ENCODE results near the gene GDF9.

The GDF9 gene

DNA sequence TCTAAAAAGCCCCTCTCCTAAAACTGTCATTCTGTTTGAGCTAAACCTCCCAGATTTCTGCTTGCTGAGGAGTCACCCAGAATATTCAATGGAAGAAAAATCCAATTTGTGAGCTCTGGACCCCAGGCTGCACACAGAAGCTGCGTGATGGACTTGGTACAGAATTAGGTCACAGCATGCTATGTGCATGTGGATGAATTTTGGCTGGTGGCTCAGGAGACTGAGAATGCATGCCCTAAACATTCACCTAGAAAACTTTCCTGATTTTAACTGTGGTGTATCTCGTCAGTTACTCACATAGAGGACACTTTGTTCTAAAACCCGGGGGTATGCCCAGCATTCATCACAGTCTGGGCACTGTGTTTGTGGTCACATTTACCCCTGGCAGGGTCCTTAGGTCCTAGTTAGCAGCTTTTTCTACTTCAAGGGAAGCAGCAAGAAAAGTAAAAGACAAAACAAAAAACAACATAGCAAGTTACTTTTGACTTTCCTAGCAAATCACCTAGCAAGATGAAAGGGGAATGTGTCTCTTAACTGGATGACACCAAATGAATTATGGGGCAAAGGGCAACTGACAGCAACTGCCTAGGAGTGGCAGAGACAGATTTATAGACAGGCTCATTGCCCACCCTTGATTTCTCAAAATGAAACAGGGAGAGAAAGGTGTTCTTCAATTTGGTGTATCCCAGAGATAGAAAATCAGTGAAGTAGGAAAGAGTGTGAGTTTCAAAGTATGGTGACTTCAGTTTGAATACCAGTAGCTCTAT, 27.6 kb downstream of the GDF9 start:
- no peaks in the 10 kb centered on the region for H3K9me3 ChIP-seq (ENCODE audit: control insufficient read depth, insufficient read depth, low read length)
- H3K36me3 ChIP-seq (ENCODE audit: insufficient read depth, low read length) = no peaks in the 10 kb centered on the region
- no peak overlapping the region for H3K9ac ChIP-seq (ENCODE audit: low read depth, low read length)
- H3K4me1 ChIP-seq (ENCODE audit: insufficient read depth, low read length) = no peaks in the 10 kb centered on the region; the same call in 1 of the 2 replicates

DNA sequence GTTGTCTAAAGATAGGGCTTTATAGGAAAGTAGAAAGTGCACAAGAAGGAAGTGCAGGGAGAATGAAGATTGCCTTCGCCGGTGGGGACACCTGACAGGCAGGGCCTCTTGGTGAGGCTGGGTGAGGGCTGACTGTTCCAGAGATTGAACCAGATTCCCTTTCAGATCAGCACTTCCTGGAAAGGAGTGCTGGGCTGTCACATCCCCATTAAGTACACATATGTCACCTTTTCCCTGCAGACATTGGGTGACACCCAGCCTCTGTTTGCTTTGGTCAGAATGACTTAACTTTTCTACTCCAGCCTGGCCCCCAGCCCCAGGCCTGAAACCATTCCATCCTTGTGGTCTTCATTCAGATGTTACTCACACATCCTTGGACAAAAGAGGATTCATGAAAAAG, 28.4 kb downstream of the GDF9 start:
- no peaks in the 10 kb centered on the region for H3K9me3 ChIP-seq (ENCODE audit: control insufficient read depth, insufficient read depth, low read length)
- no peaks in the 10 kb centered on the region for H3K36me3 ChIP-seq (ENCODE audit: insufficient read depth, low read length)
- no peak overlapping the region for H3K9ac ChIP-seq (ENCODE audit: low read depth, low read length)
- H3K4me1 ChIP-seq (ENCODE audit: insufficient read depth, low read length) = no peaks in the 10 kb centered on the region; the same call in 1 of the 2 replicates

DNA sequence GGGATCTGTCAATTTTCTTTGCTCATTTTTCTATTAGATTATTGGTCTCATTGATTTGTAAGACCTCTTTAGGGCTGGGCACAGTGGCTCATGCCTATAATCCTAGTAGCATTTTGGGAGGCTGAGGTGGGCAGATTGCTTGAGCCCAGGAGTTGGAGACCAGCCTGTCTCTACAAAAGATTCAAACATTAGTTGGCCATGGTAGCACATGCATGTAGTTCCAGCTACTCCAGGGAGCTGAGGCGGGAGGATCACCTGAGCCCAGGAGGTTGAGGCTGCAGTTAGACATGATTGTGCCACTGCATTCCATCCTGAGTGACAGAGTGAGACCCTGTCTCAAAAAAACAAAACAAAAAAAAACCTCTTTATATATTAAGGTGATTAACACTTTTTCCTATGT, 29.4 kb downstream of the GDF9 start:
- Histone ChIP-seq H3K4me1 (ENCODE audit: insufficient read depth, low read length) (no peaks in the 10 kb centered on the region; the same call in 1 of the 2 replicates), H3K9me3 (ENCODE audit: control insufficient read depth, insufficient read depth, low read length) (no peaks in the 10 kb centered on the region), H3K36me3 (ENCODE audit: insufficient read depth, low read length) (no peaks in the 10 kb centered on the region), H3K9ac (ENCODE audit: low read depth, low read length) (no peak overlapping the region)

DNA sequence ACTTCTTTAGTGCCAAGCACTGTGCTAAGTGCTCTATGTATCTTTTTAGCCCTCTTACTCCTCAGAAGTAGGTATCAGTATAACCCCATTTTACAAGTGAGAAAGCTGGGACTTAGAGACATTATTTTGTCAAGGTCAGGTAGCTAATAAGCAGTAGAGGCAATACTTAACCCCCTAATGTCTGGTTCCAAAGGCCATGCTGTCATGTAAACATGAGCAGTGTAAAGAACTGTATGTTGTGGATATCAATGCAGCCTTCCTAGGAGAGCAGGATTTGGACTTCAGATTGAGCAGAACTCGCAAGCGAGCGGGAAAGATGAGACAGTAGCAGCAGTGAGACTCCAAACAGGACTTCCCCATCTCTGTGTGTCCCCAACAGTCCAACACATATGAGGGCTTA, 32.2 kb downstream of the GDF9 start:
- no peak overlapping the region for H3K9ac ChIP-seq (ENCODE audit: low read depth, low read length)
- H3K9me3 ChIP-seq (ENCODE audit: control insufficient read depth, insufficient read depth, low read length) = no peaks in the 10 kb centered on the region
- H3K4me1 ChIP-seq (ENCODE audit: insufficient read depth, low read length) = no peaks in the 10 kb centered on the region
- no peaks in the 10 kb centered on the region for H3K36me3 ChIP-seq (ENCODE audit: insufficient read depth, low read length)

DNA sequence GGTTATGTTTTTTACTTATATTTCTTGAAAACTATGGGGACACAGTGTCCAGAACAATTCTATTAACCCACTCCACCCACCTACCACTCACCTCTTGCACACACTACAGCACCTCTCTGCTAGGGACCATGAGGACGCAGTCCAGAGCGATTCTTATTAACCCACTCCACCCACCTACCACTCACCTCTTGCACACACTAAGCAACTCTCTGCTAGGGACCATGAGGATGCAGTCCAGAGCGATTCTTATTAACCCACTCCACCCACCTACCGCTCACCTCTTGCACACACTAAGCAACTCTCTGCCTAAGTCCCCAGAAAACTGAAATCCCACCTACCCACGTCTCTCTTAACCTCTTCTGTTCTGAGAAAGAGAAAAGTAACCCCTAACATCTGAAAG, 33.7 kb downstream of the GDF9 start:
- Histone ChIP-seq H3K9ac (ENCODE audit: low read depth, low read length) (no peak overlapping the region), H3K4me1 (ENCODE audit: insufficient read depth, low read length) (no peaks in the 10 kb centered on the region), H3K36me3 (ENCODE audit: insufficient read depth, low read length) (no peaks in the 10 kb centered on the region), H3K9me3 (ENCODE audit: control insufficient read depth, insufficient read depth, low read length) (no peaks in the 10 kb centered on the region)

DNA sequence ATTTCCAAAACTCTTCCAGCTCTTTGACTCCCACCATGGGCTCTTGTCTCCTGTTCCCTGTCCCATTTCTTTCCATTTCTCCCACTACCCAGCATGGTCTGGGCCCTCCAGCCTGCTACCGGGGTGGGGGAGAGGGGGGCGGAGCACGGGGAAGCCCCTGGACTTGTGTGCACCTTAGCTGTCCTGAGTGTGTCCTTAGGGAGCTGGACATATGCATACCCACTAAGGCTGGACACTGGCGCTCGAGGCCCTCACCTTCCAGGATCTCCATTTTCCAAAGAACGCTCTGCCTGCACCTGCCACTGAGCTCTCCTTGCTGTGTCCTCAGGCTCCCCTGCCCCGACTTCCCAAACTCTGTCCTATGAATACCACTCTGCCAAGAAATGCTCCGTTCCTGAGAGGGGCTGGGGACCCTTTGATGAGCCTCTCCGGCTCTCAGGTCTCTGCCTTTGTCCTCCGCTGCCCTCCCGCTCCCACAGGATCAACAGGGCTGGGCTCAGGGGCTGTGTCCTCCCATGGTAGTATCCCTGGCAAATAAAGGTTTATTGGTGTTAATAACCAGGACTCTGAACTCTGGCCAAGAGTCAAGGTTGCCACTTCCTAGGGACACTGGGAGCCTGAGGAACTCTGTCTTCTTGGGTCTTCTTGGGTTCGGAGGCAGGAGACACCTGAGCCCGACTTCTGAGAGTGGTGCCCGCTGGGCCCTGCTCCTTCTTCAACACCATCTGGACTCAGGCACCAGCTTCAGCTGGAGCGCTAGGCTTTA, 35.0 kb downstream of the GDF9 start:
- Histone ChIP-seq H3K4me1 (ENCODE audit: insufficient read depth, low read length) (peaks cover 5% of the 10 kb centered on the region; the same call in 1 of the 2 replicates), H3K9ac (ENCODE audit: low read depth, low read length) (peak overlapping the region; percentile 86), H3K36me3 (ENCODE audit: insufficient read depth, low read length) (no peaks in the 10 kb centered on the region), H3K9me3 (ENCODE audit: control insufficient read depth, insufficient read depth, low read length) (no peaks in the 10 kb centered on the region)

DNA sequence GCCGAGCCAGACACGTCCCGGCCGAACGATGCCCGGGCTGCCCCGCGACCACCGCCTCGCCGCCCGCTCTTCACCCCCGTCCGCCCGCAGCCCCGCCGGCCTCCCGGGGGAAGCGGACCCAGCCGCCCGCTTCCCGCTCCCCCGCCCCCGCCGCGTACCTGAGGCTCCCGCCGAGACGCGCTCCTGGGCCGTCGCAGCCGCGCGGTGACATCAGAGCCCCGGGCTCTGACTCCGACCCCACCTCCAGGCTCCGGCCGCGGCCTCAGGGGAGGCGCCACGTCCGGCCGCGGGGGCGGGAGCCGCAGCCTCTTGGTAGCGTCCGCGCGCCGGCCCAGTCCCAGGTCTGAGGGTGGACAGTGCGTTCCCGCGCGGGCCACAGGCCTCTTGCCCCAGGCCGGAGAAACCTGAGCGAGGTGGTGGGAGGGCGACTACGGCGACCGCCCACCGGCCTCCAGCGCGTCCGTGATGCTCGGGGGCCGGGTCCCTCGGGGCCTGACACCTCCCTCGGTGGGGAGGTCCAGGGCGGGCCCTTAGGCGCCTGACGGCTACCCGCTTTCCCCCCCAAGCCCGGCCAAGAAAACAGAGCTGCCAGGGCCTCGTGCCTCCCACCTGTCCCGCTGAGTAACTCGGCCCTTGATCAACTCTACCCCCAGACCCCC, 35.7 kb downstream of the GDF9 start, which contains the start of gene SHROOM1:
TSS of gene SHROOM1 (minus strand) at position 212 of the 659 bp plus-strand sequence. CDS start 4,507 bp downstream, outside the sequence.
- peaks cover 7% of the 10 kb centered on the region; the same call in 1 of the 2 replicates for H3K4me1 ChIP-seq (ENCODE audit: insufficient read depth, low read length)
- no peaks in the 10 kb centered on the region for H3K36me3 ChIP-seq (ENCODE audit: insufficient read depth, low read length)
- H3K9me3 ChIP-seq (ENCODE audit: control insufficient read depth, insufficient read depth, low read length) = no peaks in the 10 kb centered on the region
- peak within 1 kb of the TSS; percentile 86 for H3K9ac ChIP-seq (ENCODE audit: low read depth, low read length)

DNA sequence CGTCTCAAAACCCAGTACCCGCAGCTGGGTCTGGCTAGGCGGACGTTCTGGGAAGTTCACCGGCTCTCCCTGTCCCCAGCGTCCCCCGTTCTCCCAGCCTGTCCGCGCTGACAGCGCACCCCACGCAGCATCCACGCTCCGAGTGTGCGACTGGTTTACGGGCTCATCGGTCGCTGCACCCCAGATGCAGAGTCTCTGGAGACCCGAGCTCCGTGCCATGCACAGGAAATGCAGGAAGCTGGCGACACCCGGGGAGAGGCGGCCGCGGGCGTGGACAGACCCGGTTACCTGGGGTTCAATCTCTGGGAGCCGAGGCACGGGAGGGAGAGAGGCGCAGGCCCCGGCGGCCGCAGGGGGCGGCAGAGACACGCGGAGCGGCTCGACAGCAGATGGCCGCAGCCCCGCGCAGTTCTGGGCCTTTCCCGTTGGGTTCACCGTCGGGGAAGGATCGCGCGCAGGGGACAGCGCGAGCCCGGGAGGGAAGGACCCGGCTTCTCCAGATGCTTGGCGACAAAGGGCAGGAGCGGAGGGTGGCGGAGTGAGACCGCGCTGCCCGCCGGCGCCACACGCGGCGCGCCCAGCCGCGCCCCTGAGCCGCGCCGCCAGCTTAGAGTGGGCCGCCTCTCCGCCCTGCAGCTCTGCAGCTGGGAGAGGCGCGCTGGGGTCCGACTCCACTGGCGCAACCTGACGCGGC, 36.4 kb downstream of the GDF9 start:
- Histone ChIP-seq H3K4me1 (ENCODE audit: insufficient read depth, low read length) (peaks cover 9% of the 10 kb centered on the region; the same call in 1 of the 2 replicates), H3K9me3 (ENCODE audit: control insufficient read depth, insufficient read depth, low read length) (no peaks in the 10 kb centered on the region), H3K36me3 (ENCODE audit: insufficient read depth, low read length) (no peaks in the 10 kb centered on the region), H3K9ac (ENCODE audit: low read depth, low read length) (peak overlapping the region; percentile 86)

DNA sequence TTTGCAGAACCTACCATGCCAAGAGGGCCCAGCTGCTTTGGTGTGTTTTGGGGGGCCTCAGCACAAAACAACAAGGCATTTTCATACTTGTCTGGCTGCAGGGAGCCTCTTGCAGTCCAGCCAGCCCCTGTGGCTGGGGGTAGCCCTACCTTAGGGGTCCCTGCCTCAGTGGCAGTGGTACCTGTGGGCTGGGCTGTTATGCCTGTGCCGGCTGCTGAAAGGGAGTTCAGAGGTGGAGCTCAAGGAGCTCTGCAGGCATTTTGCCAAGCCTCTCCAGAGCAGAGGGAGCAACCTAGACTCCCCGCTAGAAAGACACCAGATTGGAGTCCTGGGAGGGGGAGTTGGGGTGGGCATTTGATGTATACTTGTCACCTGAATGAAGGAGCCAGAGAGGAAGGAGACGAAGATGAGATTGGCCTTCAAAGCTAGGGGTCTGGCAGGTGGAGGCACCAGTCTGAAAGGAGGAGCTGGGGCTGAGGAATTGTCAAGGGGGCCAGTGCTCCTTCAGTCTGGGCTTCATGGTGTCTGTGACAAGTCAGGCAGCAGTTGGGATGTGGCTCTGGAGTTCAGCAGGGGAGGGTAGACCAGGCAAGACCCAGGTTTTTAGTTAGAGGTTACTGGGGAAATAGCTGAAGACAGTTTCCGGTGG, 37.3 kb downstream of the GDF9 start:
- H3K36me3 ChIP-seq (ENCODE audit: insufficient read depth, low read length) = no peaks in the 10 kb centered on the region
- H3K4me1 ChIP-seq (ENCODE audit: insufficient read depth, low read length) = peaks cover 13% of the 10 kb centered on the region; the same call in 1 of the 2 replicates
- H3K9me3 ChIP-seq (ENCODE audit: control insufficient read depth, insufficient read depth, low read length) = no peaks in the 10 kb centered on the region
- no peak overlapping the region for H3K9ac ChIP-seq (ENCODE audit: low read depth, low read length)

DNA sequence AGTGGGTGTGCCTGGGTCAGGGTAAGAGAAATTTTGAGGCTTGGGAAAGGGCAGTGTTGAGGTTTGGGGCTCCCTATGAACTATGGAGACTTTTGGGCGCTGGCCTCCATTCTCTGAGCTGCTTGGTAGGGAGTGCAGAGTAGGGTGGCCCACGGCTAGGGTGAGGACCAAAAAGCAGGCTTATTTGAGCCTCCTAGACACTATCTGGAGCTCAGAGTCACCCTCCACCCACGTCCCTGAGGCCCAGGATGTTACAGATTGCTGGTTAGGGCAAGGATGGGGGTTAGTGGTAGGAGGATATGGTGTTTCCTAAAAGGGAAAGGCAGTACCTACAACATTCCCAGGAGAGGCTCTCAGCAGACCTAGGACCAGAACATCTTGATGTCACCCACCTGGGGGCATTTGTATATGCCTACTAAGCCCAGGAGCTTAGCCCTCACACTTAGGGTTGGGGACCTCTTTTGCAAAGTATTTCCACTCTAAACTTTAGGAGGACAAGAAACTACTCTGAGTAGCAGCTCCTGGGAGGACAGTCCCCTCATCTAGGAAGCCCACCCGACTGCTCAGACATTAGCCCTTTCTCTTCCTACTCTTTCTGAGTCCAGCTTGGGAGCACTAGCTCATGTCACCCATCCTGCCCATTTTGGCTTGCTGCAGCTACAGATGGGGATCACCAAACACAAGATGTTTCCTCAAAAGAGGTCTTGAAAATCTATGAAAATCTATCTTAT, 38.2 kb downstream of the GDF9 start:
- no peak overlapping the region for H3K9ac ChIP-seq (ENCODE audit: low read depth, low read length)
- H3K9me3 ChIP-seq (ENCODE audit: control insufficient read depth, insufficient read depth, low read length) = no peaks in the 10 kb centered on the region
- no peaks in the 10 kb centered on the region for H3K36me3 ChIP-seq (ENCODE audit: insufficient read depth, low read length)

DNA sequence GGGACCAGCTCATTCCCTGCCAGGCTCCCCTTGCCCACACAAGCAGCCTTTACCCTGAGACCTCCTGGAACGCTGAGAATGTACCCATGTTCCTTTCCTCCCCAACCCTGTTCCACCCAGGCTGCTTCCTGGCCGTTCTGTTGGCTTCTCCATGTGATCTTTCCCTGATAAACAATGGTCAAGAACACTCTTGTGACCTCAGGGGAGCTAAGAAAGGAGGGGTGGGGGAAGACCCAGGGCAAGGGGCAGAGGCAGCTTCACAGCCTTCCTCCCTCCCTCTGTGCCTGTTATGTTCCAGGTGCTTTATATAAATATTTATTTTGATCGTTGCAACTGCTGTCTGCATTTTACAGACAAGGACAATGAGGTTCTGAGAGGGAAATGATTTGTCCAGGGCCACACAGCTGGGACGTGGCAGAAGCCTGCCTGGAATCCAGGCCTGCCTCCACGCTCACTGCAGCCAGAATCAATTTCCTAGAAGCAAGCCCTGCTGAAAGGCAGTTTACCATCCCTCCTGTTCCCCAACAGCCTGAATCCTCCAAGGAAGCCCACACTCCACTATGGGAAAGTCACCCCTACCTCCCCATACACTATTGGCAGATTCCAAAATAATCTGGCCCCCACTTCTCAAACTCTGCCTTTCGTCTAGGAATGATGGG, 39.7 kb downstream of the GDF9 start:
- H3K9ac ChIP-seq (ENCODE audit: low read depth, low read length) = peak overlapping the region; percentile 58; the same call in 1 of the 2 replicates
- no peaks in the 10 kb centered on the region for H3K9me3 ChIP-seq (ENCODE audit: control insufficient read depth, insufficient read depth, low read length)
- H3K36me3 ChIP-seq (ENCODE audit: insufficient read depth, low read length) = no peaks in the 10 kb centered on the region
- H3K4me1 ChIP-seq (ENCODE audit: insufficient read depth, low read length) = peaks cover 19% of the 10 kb centered on the region; the same call in 1 of the 2 replicates

More for the DNA sequence above, 38.2 kb downstream of the GDF9 start:
- peaks cover 19% of the 10 kb centered on the region; the same call in 1 of the 2 replicates for H3K4me1 ChIP-seq (ENCODE audit: insufficient read depth, low read length)

DNA sequence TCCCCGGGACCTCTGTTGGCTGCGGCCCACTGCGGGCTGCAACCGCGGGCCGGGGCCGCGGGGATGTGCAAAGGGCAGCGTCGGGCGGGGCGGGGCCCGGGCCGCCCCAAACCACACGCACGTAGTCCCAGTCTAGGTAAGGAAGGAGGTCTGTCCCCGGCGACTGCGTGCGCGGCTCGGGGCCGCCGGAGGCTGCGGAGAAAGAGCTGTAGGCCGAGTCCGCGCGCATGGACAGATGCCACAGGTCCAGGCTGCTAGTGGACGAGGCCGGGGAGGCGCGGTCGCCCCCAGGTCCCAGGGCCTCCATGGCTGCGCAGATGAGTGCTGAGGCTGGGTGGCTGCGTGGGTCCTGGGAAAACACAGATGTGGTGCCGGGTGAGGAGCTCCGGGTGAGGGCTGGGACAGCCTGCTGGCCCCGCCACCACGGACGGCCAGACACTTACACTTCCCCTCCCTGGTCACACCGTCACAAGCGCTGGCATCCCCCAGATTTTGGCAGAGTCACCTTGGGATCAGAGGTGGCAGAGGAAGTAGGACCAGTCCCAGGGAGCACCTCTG, 40.4 kb downstream of the GDF9 start:
- Histone ChIP-seq H3K9ac (ENCODE audit: low read depth, low read length) (peak overlapping the region; percentile 58), H3K9me3 (ENCODE audit: control insufficient read depth, insufficient read depth, low read length) (no peaks in the 10 kb centered on the region), H3K36me3 (ENCODE audit: insufficient read depth, low read length) (no peaks in the 10 kb centered on the region), H3K4me1 (ENCODE audit: insufficient read depth, low read length) (peaks cover 19% of the 10 kb centered on the region; the same call in 1 of the 2 replicates)
